Measurements from ENCODE around the gene TRPC3. TPM values are rescaled to one million over a fixed set of nuclear protein-coding genes. Genes with fewer than 3 reads are reported as not detected.

Gene TRPC3
- total and polyA plus RNA-seq, 2 of the 8 experiments (the other 6 are each of a cell fraction or from before 2014, with no cell fraction given), result 0.37 to 0.41 TPM

DNA sequence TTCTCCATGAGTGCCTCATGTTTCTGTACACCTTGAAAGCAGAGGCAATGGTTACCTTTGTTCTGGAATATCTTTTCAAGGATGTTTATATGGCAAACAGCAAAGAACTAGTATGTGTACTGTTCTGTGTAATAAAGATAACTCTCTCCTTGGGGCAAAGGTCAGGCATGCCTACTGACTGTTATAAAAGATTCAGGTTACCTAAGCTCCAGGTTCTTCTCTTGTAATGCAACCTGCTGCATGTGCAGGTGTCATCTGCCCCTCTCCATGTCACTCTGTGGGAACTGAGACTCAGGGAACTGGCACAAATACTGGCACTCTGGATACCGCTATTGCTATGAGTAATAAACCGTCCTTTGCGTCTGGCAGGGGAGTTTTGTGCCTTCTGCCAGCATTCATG lies 5.4 kb upstream of the TRPC3 start (continued):
- TF ChIP-seq CHD7 (IDR thresholded peaks at IDR 0.05; ENCODE audit: insufficient replicate concordance, low read length), result no peak
- no peak for TF ChIP-seq GABPA (IDR thresholded peaks at IDR 0.05; ENCODE audit: borderline replicate concordance, insufficient read depth, low read length)
- no peak for TF ChIP-seq ASH2L (IDR thresholded peaks at IDR 0.05; ENCODE audit: low read length)
- no peak for TF ChIP-seq CHD1 (IDR thresholded peaks at IDR 0.05; ENCODE audit: low read depth, low read length)
- no peak for TF ChIP-seq YY1 (IDR thresholded peaks at IDR 0.05; ENCODE audit: low read depth, low read length)
- no peak for TF ChIP-seq RXRA (IDR thresholded peaks at IDR 0.05; ENCODE audit: insufficient read depth, low read depth, low read length)
- TF ChIP-seq EP300 (IDR thresholded peaks at IDR 0.05; ENCODE audit: borderline replicate concordance in 1 of 2, low read depth in 2 of 2, low read length in 2 of 2), result no peak
- TF ChIP-seq, protein P1, sequence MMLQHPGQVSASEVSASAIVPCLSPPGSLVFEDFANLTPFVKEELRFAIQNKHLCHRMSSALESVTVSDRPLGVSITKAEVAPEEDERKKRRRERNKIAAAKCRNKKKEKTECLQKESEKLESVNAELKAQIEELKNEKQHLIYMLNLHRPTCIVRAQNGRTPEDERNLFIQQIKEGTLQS (IDR thresholded peaks at IDR 0.05; ENCODE audit: insufficient read depth, low read depth, low read length), result no peak
- no peak for TF ChIP-seq EZH2 (IDR thresholded peaks at IDR 0.05; ENCODE audit: low read depth, low read length, severe bottlenecking)
